OCI-LY3 (cell line): ENCODE results near the gene MVB12A.

Experiments used
- H2AFZ ChIP-seq: fragments of 200-600, 300-600 bp; shearing (Covaris generic); 2 replicates; pipeline ENCODE4 v1.6.0; 2014; ENCODE audit warnings: antibody characterized with exemption, low read depth, low read length
- H3K27ac ChIP-seq: fragments of 200-600, 300-600 bp; sonication (generic); 2 replicates; pipeline ENCODE4 v1.5.1; 2014; ENCODE audit warnings: mild to moderate bottlenecking, low read length, moderate library complexity, mixed read lengths
- H3K27me3 ChIP-seq: fragments of 200-600, 300-600 bp; sonication (generic); 2 replicates; pipeline ENCODE4 v1.6.1; 2014; ENCODE audit warnings: low read depth, low read length, mixed read lengths
- H3K36me3 ChIP-seq: fragments of 200-600, 300-600 bp; sonication (generic); replicated peaks from 2 replicates; pipeline ENCODE3; 2014; ENCODE audit warnings: low read depth, low read length, mixed read lengths
- H3K4me1 ChIP-seq: fragments of 300-600, 200-600 bp; sonication (generic); 2 replicates; pipeline ENCODE4 v1.6.1; 2014; ENCODE audit warnings: low read length, mixed read lengths
- H3K4me2 ChIP-seq: fragments of 200-600, 300-600 bp; sonication (generic); 2 replicates; pipeline ENCODE4 v1.6.1; 2014; ENCODE audit warnings: low read length, mixed read lengths
- H3K4me3 ChIP-seq: fragments of 300-600, 200-600 bp; sonication (generic); 2 replicates; pipeline ENCODE4 v1.5.1; 2014; ENCODE audit warnings: antibody characterized with exemption, mild to moderate bottlenecking, low read length, moderate library complexity
- H3K79me2 ChIP-seq: fragments of 300-600, 200-600 bp; shearing (Covaris generic); 2 replicates; pipeline ENCODE4 v1.6.1; 2014; ENCODE audit warnings: mild to moderate bottlenecking, low read length, mixed read lengths
- H3K9ac ChIP-seq: fragments of 300-600, 200-600 bp; shearing (Covaris generic); 2 replicates; pipeline ENCODE4 v1.6.0; 2014; ENCODE audit warnings: mild to moderate bottlenecking, low read length, moderate library complexity
- H3K9me3 ChIP-seq: fragments of 200-600, 300-600 bp; shearing (Covaris generic); 2 replicates; pipeline ENCODE4 v1.6.1; 2014; ENCODE audit warnings: low read length, mixed read lengths; ENCODE audit not compliant: insufficient read depth
- H4K20me1 ChIP-seq: fragments of 200-600, 300-600 bp; sonication (generic); 2 replicates; pipeline ENCODE4 v1.6.1; 2016; ENCODE audit warnings: low read length, mixed read lengths; ENCODE audit not compliant: insufficient read depth
- EZH2phosphoT487 ChIP-seq: fragments of 200-600 bp; shearing (Covaris generic); IDR thresholded peaks from 2 replicates; pipeline ENCODE4 v1.6.1; 2018; ENCODE audit warnings: antibody characterized with exemption, mixed run types, low read depth
- TF ChIP-seq, protein P1 (sequence below): fragments of 200-600, 300-600 bp; sonication (generic); IDR thresholded peaks from 2 replicates; pipeline ENCODE4 v1.5.1; 2014; ENCODE audit warnings: antibody characterized with exemption, low read length, low read depth

The MVB12A gene

DNA sequence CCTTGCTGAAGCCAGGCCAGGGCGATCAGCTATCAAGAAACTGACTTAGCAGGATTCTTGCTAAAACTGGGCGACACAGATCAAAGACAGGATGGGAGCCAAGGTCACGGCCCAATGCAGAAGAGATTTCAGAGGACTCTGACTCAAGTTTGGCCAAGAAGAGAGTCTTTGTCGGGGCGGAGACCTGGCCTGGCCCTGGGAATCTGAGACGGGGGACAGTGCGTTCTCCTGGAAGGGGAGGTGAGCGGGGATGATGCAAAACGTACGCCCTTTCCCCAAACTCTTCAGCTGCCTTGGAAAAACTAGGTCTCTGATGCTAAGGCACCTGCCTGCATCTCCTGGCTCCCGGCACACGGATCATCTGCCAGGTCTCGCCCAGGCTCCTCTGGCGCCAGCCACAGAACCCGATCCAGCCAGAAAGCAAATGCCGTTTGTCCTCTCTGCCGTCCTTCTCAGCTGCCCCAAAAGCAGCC, 9.8 kb downstream of the MVB12A start:
- Histone ChIP-seq H3K79me2 (no peaks in the 10 kb centered on the region), H3K4me1 (no peaks in the 10 kb centered on the region), H3K4me3 (no peak overlapping the region), H2AFZ (no peak overlapping the region), H3K36me3 (no peaks in the 10 kb centered on the region), H4K20me1 (no peaks in the 10 kb centered on the region), H3K4me2 (no peak overlapping the region), H3K27ac (no peak overlapping the region), H3K9ac (no peak overlapping the region), H3K9me3 (no peaks in the 10 kb centered on the region), H3K27me3 (no peaks in the 10 kb centered on the region)
- TF ChIP-seq, protein P1, sequence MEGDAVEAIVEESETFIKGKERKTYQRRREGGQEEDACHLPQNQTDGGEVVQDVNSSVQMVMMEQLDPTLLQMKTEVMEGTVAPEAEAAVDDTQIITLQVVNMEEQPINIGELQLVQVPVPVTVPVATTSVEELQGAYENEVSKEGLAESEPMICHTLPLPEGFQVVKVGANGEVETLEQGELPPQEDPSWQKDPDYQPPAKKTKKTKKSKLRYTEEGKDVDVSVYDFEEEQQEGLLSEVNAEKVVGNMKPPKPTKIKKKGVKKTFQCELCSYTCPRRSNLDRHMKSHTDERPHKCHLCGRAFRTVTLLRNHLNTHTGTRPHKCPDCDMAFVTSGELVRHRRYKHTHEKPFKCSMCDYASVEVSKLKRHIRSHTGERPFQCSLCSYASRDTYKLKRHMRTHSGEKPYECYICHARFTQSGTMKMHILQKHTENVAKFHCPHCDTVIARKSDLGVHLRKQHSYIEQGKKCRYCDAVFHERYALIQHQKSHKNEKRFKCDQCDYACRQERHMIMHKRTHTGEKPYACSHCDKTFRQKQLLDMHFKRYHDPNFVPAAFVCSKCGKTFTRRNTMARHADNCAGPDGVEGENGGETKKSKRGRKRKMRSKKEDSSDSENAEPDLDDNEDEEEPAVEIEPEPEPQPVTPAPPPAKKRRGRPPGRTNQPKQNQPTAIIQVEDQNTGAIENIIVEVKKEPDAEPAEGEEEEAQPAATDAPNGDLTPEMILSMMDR = no peak
- no peak for TF ChIP-seq EZH2phosphoT487

- Histone ChIP-seq H3K9ac (no peak overlapping the region), H3K79me2 (no peaks in the 10 kb centered on the region)
These were observed 11.6 kb downstream of the MVB12A start for GRCh38 chr19:17431417-17431816.

GRCh38 chr19:17435218-17435617, 15.4 kb downstream of the MVB12A start:
- no peaks in the 10 kb centered on the region for H3K79me2 ChIP-seq
- H3K9ac ChIP-seq = no peak overlapping the region
- H3K4me1 ChIP-seq = no peaks in the 10 kb centered on the region
- no peak overlapping the region for H3K4me2 ChIP-seq
- H3K4me3 ChIP-seq = no peak overlapping the region
- H2AFZ ChIP-seq = no peak overlapping the region
- H3K27me3 ChIP-seq = no peaks in the 10 kb centered on the region
- H3K9me3 ChIP-seq = no peaks in the 10 kb centered on the region
- no peak overlapping the region for H3K27ac ChIP-seq
- H3K36me3 ChIP-seq = no peaks in the 10 kb centered on the region
- no peak for TF ChIP-seq EZH2phosphoT487
- TF ChIP-seq, protein P1 = no peak
- no peaks in the 10 kb centered on the region for H4K20me1 ChIP-seq

More at GRCh38 chr19:17431417-17431816, 11.6 kb downstream of the MVB12A start:
- H3K27ac ChIP-seq = no peak overlapping the region
- TF ChIP-seq, protein P1 = no peak
- TF ChIP-seq EZH2phosphoT487 = no peak
- H3K9me3 ChIP-seq = no peaks in the 10 kb centered on the region
- no peak overlapping the region for H2AFZ ChIP-seq
- no peaks in the 10 kb centered on the region for H4K20me1 ChIP-seq
- no peaks in the 10 kb centered on the region for H3K36me3 ChIP-seq
- H3K4me3 ChIP-seq = no peak overlapping the region
- H3K27me3 ChIP-seq = no peaks in the 10 kb centered on the region
- H3K4me2 ChIP-seq = no peak overlapping the region
- H3K4me1 ChIP-seq = no peaks in the 10 kb centered on the region

GRCh38 chr19:17436094-17436873, 16.4 kb downstream of the MVB12A start:
- Histone ChIP-seq H3K9ac (no peak overlapping the region), H2AFZ (no peak overlapping the region), H3K27me3 (no peaks in the 10 kb centered on the region), H3K4me3 (no peak overlapping the region), H3K27ac (no peak overlapping the region), H3K9me3 (no peaks in the 10 kb centered on the region), H4K20me1 (no peaks in the 10 kb centered on the region), H3K4me1 (no peaks in the 10 kb centered on the region), H3K36me3 (no peaks in the 10 kb centered on the region), H3K4me2 (no peak overlapping the region), H3K79me2 (no peaks in the 10 kb centered on the region)
- TF ChIP-seq EZH2phosphoT487 = no peak
- TF ChIP-seq, protein P1 = no peak
